Measurements from ENCODE around the gene ZFYVE28.

Gene ZFYVE28

GRCh38 chr4:2354118-2354517 lies 64.3 kb downstream of the ZFYVE28 start:
- Histone ChIP-seq H3K27me3 (ENCODE audit: insufficient read depth, low read length, poor library complexity) (no peaks in the 10 kb centered on the region), H3K4me1 (ENCODE audit: control insufficient read depth, low read depth, low read length) (no peaks in the 10 kb centered on the region), H3K23ac (ENCODE audit: low read length) (no peak overlapping the region), H3K4me2 (ENCODE audit: low read length) (no peak overlapping the region), H3K36me3 (ENCODE audit: control insufficient read depth, insufficient read depth, low read length) (no peaks in the 10 kb centered on the region), H3K4me3 (ENCODE audit: low read length) (no peak overlapping the region), H3K79me1 (ENCODE audit: low read length) (no peaks in the 10 kb centered on the region), H4K5ac (ENCODE audit: low read length) (no peak overlapping the region), H3K27ac (ENCODE audit: low read depth, low read length) (no peak overlapping the region), H2BK15ac (replicated peaks; ENCODE audit: low read depth) (no peak overlapping the region), H3K79me2 (ENCODE audit: control insufficient read depth, insufficient read depth, low read length) (no peaks in the 10 kb centered on the region), H3K4ac (ENCODE audit: low read depth, low read length) (no peak overlapping the region), H2BK120ac (ENCODE audit: low read depth, low read length) (no peak overlapping the region), H2AK5ac (ENCODE audit: low read length) (no peak overlapping the region), H2BK5ac (ENCODE audit: low read length) (no peak overlapping the region), H4K8ac (ENCODE audit: low read depth, low read length) (no peak overlapping the region), H3K18ac (ENCODE audit: low read length) (no peak overlapping the region), H3K9ac (ENCODE audit: low read length) (no peak overlapping the region), H3K56ac (ENCODE audit: low read length) (no peak overlapping the region)
- no CpG with 5 or more reads among the region's 6 CpGs for WGBS (ENCODE audit: extremely low coverage, insufficient coverage, low lambda C conversion rate)
- no peak for DNase-seq

- H3K79me1 ChIP-seq (ENCODE audit: low read length), result no peaks in the 10 kb centered on the region
- H2BK120ac ChIP-seq (ENCODE audit: low read depth, low read length), result no peak overlapping the region
- no peak overlapping the region for H3K4me2 ChIP-seq (ENCODE audit: low read length)
- H3K9ac ChIP-seq (ENCODE audit: low read length), result no peak overlapping the region
- no peak overlapping the region for H3K18ac ChIP-seq (ENCODE audit: low read length)
- no peaks in the 10 kb centered on the region for H3K79me2 ChIP-seq (ENCODE audit: control insufficient read depth, insufficient read depth, low read length)
- no peaks in the 10 kb centered on the region for H3K4me1 ChIP-seq (ENCODE audit: control insufficient read depth, low read depth, low read length)
- no peak for DNase-seq
- H3K4me3 ChIP-seq (ENCODE audit: low read length), result no peak overlapping the region
- no peak overlapping the region for H2AK5ac ChIP-seq (ENCODE audit: low read length)
- no peak overlapping the region for H4K8ac ChIP-seq (ENCODE audit: low read depth, low read length)
- H3K27ac ChIP-seq (ENCODE audit: low read depth, low read length), result no peak overlapping the region
- H3K36me3 ChIP-seq (ENCODE audit: control insufficient read depth, insufficient read depth, low read length), result no peaks in the 10 kb centered on the region
- no peak overlapping the region for H4K5ac ChIP-seq (ENCODE audit: low read length)
- no peak overlapping the region for H2BK5ac ChIP-seq (ENCODE audit: low read length)
- H3K56ac ChIP-seq (ENCODE audit: low read length), result no peak overlapping the region
- H3K27me3 ChIP-seq (ENCODE audit: insufficient read depth, low read length, poor library complexity), result no peaks in the 10 kb centered on the region
- H2BK15ac ChIP-seq (replicated peaks; ENCODE audit: low read depth), result no peak overlapping the region
- no peak overlapping the region for H3K23ac ChIP-seq (ENCODE audit: low read length)
- H3K4ac ChIP-seq (ENCODE audit: low read depth, low read length), result no peak overlapping the region
- WGBS (ENCODE audit: extremely low coverage, insufficient coverage, low lambda C conversion rate), result no CpG with 5 or more reads among the region's 30 CpGs
These were observed 65.0 kb downstream of the ZFYVE28 start for GRCh38 chr4:2353222-2354107.

DNA sequence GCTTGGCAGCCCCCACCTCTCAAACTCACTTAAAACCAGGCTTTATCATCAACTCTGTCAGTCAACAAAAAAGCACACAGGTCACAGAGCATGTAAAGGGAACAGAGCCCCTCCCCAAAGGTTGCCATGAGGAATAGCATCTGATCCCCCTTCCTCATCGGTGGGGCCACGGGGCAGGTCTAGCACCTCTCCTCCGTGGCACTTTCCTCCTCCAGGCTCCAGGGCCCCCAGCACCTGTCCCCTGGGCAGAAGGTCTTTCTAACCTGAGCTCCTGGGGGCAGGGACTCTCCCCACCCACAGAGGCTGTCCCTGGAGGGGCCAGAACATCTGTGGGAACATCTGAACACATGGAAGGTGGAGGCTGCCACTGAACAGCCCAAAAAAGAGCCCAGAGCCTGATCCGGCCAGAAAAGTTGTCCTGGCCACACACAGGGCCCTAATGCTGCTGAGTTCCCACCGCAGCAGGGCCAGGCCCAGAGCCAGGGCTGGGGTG lies 65.7 kb downstream of the ZFYVE28 start:
- H3K4me3 ChIP-seq (ENCODE audit: low read length), result no peak overlapping the region
- no peak overlapping the region for H3K23ac ChIP-seq (ENCODE audit: low read length)
- no peak overlapping the region for H4K5ac ChIP-seq (ENCODE audit: low read length)
- H2BK120ac ChIP-seq (ENCODE audit: low read depth, low read length), result no peak overlapping the region
- H3K9ac ChIP-seq (ENCODE audit: low read length), result no peak overlapping the region
- no peak overlapping the region for H3K56ac ChIP-seq (ENCODE audit: low read length)
- H3K36me3 ChIP-seq (ENCODE audit: control insufficient read depth, insufficient read depth, low read length), result no peaks in the 10 kb centered on the region
- H3K79me1 ChIP-seq (ENCODE audit: low read length), result no peaks in the 10 kb centered on the region
- H3K79me2 ChIP-seq (ENCODE audit: control insufficient read depth, insufficient read depth, low read length), result no peaks in the 10 kb centered on the region
- no peak overlapping the region for H2AK5ac ChIP-seq (ENCODE audit: low read length)
- H3K27me3 ChIP-seq (ENCODE audit: insufficient read depth, low read length, poor library complexity), result no peaks in the 10 kb centered on the region
- WGBS (ENCODE audit: extremely low coverage, insufficient coverage, low lambda C conversion rate), result no CpG with 5 or more reads among the region's 5 CpGs
- no peak overlapping the region for H3K4ac ChIP-seq (ENCODE audit: low read depth, low read length)
- no peaks in the 10 kb centered on the region for H3K4me1 ChIP-seq (ENCODE audit: control insufficient read depth, low read depth, low read length)
- no peak overlapping the region for H3K27ac ChIP-seq (ENCODE audit: low read depth, low read length)
- no peak overlapping the region for H2BK15ac ChIP-seq (replicated peaks; ENCODE audit: low read depth)
- no peak overlapping the region for H2BK5ac ChIP-seq (ENCODE audit: low read length)
- H4K8ac ChIP-seq (ENCODE audit: low read depth, low read length), result no peak overlapping the region
- H3K4me2 ChIP-seq (ENCODE audit: low read length), result no peak overlapping the region
- DNase-seq, result no peak
- no peak overlapping the region for H3K18ac ChIP-seq (ENCODE audit: low read length)

DNA sequence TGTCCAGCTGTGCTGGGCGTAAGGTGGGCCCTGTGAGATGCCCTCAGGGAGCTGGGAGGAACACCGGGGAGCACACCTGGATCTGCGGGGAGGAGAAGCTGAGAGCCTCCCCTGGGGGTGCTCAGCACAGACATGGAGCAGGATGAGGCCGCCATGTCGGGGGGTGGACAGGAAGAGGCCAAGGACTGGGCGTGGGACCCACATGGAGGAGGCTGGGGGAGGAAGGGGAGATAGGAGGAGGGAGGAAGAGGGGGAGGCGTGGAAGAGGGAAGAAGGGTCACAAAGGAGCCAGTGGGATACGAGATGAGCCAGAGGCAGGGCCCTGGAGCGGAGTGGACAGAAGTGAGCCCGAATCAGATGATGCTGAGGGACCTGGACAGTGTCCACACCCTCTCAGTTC lies 66.3 kb downstream of the ZFYVE28 start:
- DNase-seq, result no peak
- no peak overlapping the region for H3K9ac ChIP-seq (ENCODE audit: low read length)
- H3K23ac ChIP-seq (ENCODE audit: low read length), result no peak overlapping the region
- no peak overlapping the region for H4K5ac ChIP-seq (ENCODE audit: low read length)
- H3K27me3 ChIP-seq (ENCODE audit: insufficient read depth, low read length, poor library complexity), result no peaks in the 10 kb centered on the region
- H3K79me1 ChIP-seq (ENCODE audit: low read length), result no peaks in the 10 kb centered on the region
- H3K4me3 ChIP-seq (ENCODE audit: low read length), result no peak overlapping the region
- no peaks in the 10 kb centered on the region for H3K79me2 ChIP-seq (ENCODE audit: control insufficient read depth, insufficient read depth, low read length)
- no peak overlapping the region for H2BK120ac ChIP-seq (ENCODE audit: low read depth, low read length)
- no peak overlapping the region for H3K27ac ChIP-seq (ENCODE audit: low read depth, low read length)
- no peaks in the 10 kb centered on the region for H3K4me1 ChIP-seq (ENCODE audit: control insufficient read depth, low read depth, low read length)
- no peak overlapping the region for H3K18ac ChIP-seq (ENCODE audit: low read length)
- H2AK5ac ChIP-seq (ENCODE audit: low read length), result no peak overlapping the region
- H3K4ac ChIP-seq (ENCODE audit: low read depth, low read length), result no peak overlapping the region
- H2BK15ac ChIP-seq (replicated peaks; ENCODE audit: low read depth), result no peak overlapping the region
- no peak overlapping the region for H2BK5ac ChIP-seq (ENCODE audit: low read length)
- no peaks in the 10 kb centered on the region for H3K36me3 ChIP-seq (ENCODE audit: control insufficient read depth, insufficient read depth, low read length)
- H3K56ac ChIP-seq (ENCODE audit: low read length), result no peak overlapping the region
- no peak overlapping the region for H4K8ac ChIP-seq (ENCODE audit: low read depth, low read length)
- WGBS (ENCODE audit: extremely low coverage, insufficient coverage, low lambda C conversion rate), result no CpG with 5 or more reads among the region's 10 CpGs
- no peak overlapping the region for H3K4me2 ChIP-seq (ENCODE audit: low read length)

GRCh38 chr4:2350982-2351381 lies 67.5 kb downstream of the ZFYVE28 start:
- Histone ChIP-seq H4K8ac (ENCODE audit: low read depth, low read length) (no peak overlapping the region), H2BK15ac (replicated peaks; ENCODE audit: low read depth) (no peak overlapping the region), H3K9ac (ENCODE audit: low read length) (no peak overlapping the region), H3K56ac (ENCODE audit: low read length) (no peak overlapping the region), H3K23ac (ENCODE audit: low read length) (no peak overlapping the region), H4K5ac (ENCODE audit: low read length) (no peak overlapping the region), H2AK5ac (ENCODE audit: low read length) (no peak overlapping the region), H2BK120ac (ENCODE audit: low read depth, low read length) (no peak overlapping the region), H3K4me1 (ENCODE audit: control insufficient read depth, low read depth, low read length) (no peaks in the 10 kb centered on the region), H3K79me2 (ENCODE audit: control insufficient read depth, insufficient read depth, low read length) (no peaks in the 10 kb centered on the region), H3K4me3 (ENCODE audit: low read length) (no peak overlapping the region), H2BK5ac (ENCODE audit: low read length) (no peak overlapping the region), H3K4me2 (ENCODE audit: low read length) (no peak overlapping the region), H3K79me1 (ENCODE audit: low read length) (no peaks in the 10 kb centered on the region), H3K27ac (ENCODE audit: low read depth, low read length) (no peak overlapping the region), H3K36me3 (ENCODE audit: control insufficient read depth, insufficient read depth, low read length) (no peaks in the 10 kb centered on the region), H3K18ac (ENCODE audit: low read length) (no peak overlapping the region), H3K27me3 (ENCODE audit: insufficient read depth, low read length, poor library complexity) (no peaks in the 10 kb centered on the region), H3K4ac (ENCODE audit: low read depth, low read length) (no peak overlapping the region)
- DNase-seq, result no peak
- no CpG with 5 or more reads among the region's 4 CpGs for WGBS (ENCODE audit: extremely low coverage, insufficient coverage, low lambda C conversion rate)
